Coronary artery (tissue), 2 donors: ENCODE measurements around the gene NUDT3.
"Not testable (repeated sequence)": the region's sequence is repeated elsewhere in the genome, so short reads cannot be mapped to it uniquely, and the experiment has no call there.

Source experiments
- DNase-seq: peaks from one replicate; pipeline ENCODE4 v3.0.0-alpha.2; 2017; ENCODE audit warnings: low spot score
- H3K27ac ChIP-seq, 2 donors: fragments of 200-600 bp; sonication (generic); one replicate each; pipeline ENCODE4 v1.5.1; 2016 to 2019
- H3K4me3 ChIP-seq: fragments of 200-600 bp; sonication (generic); 2 replicates; pipeline ENCODE4 v1.5.1; 2016; ENCODE audit warnings: mild to moderate bottlenecking, moderate library complexity
- CTCF ChIP-seq: fragments of 200-600 bp; sonication (generic); IDR thresholded peaks from one replicate; pipeline ENCODE4 v1.5.1; 2019; ENCODE audit warnings: antibody characterized with exemption

Gene NUDT3

GRCh38 chr6:34414999-34415858 lies 22.8 kb upstream of the NUDT3 start:
- Histone ChIP-seq H3K27ac (peak overlapping the region; percentile 58 to 79), H3K4me3 (peak overlapping the region; percentile 46)
- no peak for DNase-seq
- peak; percentile 60 for TF ChIP-seq CTCF

- no peak for TF ChIP-seq CTCF
- Histone ChIP-seq H3K4me3 (no peak overlapping the region), H3K27ac (no peak overlapping the region)
- no peak for DNase-seq
Measured at GRCh38 chr6:34412643-34413214, 20.3 kb upstream of the NUDT3 start.

DNA sequence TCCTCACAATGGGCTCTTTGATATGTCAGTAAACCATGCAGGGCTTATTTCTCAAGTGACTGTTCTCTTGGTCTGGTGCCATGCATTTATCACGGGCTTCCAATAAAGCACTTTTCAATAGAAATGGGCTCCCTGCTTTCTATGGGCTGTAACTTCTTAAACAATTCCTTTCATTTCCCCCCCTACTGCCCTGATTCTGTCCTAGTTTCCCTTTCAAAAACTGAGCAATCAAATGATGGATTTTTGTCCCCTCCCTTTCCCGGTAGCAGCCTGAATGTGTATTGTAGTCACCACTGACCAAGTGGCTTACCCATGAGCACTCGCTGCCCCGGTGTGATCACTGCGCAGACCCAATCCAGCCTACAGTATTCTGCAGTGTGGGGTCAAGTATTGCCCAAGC lies 19.5 kb upstream of the NUDT3 start:
- no peak overlapping the region for H3K27ac ChIP-seq
- no peak for DNase-seq
- no peak for TF ChIP-seq CTCF
- H3K4me3 ChIP-seq = no peak overlapping the region

DNA sequence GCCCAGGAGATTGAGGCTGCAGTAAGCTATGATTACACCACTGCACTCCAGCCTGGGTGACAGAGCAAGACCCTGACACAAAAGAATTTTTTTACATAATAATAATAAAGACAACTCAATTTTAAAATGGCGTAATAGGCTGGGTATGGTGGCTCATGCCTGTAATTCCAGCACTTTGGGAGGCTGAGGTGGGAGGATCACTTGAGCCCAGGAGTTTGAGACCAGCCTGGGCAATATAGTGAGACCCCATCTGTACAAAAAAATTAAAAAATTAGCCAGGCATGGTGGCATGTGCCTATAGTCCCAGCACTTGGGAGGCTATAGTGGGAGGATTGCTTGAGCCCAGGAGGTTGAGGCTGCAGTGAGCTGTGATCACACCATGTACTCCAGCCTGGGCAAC lies 15.4 kb upstream of the NUDT3 start:
- H3K27ac ChIP-seq, DNase-seq, H3K4me3 ChIP-seq: not testable (repeated sequence)

DNA sequence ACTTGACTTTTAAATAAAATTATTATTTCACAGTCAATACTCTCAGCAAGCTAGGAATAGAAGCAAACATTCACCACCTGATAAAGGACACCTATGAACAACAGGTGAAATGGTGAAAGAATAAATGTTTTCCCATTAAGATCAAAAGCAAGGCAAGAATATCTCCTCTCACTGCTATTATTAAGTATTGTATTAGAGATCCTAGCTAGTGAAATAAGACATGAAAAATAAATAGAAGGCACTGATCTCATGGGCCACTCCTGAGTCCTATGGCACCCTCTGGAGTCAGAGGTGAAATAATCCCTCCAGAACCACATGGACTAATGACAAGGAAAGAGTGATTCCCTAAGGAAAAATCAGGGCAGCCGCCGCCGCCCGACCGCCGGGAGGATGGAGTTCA lies 4.0 kb upstream of the NUDT3 start:
- no peak overlapping the region for H3K4me3 ChIP-seq
- no peak for TF ChIP-seq CTCF
- no peak for DNase-seq
- H3K27ac ChIP-seq = no peak overlapping the region

DNA sequence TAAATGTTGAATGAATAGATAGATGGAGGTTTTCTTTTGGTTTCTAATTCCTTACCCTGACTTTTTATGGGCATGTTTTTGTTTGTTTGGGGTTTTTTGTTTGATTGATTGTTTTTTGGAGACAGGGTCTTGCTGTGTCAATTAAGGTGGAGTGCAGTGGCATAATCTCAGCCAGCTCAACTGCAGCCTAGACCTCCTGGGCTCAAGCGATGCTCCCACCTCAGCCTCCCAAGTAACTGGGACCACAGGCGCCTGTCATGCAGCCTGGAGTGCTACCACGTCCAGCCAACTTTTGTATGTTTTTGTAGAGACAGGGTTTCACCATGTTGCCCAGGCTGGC lies 1.5 kb upstream of the NUDT3 start:
- Histone ChIP-seq H3K27ac (peak overlapping the region in 1 of 2 donors; percentile 14), H3K4me3 (no peak overlapping the region)
- no peak for DNase-seq
- no peak for TF ChIP-seq CTCF

DNA sequence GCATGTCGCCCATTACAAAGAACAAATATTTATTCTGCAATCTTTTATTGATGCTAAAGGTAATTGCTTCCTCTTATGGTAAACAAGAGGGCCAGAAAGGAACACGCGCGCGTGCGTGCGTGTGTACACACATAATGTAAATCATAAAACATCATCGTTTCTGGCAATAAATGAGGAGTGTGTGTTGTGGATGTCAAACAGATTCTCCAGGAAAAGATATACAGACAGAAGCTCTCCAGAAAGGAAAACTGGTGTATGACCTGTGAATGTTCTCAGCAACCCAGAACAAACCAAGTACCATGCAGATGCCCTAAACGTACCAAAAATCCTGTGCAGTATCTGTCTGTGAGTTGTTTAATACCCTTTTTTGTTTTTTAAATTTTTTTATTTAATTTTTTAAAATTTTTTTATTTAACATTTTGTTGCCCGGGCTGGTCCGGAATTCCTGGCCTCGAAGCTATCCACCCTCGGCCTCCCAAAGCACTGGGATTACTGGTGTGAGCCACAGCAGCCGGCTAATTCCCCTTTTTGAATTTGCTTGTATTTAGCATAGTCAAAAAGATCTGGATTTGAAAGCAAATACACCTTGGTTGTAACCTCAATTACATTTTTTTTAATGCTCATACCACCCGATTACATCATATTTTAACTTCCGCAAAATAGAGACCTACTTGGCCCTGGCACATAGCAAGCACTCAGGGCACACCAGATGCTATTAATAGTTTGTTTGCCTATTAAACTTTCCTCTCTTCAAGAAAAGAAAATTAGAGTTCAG lies 909 bp upstream of the NUDT3 start:
- no peak for DNase-seq
- Histone ChIP-seq H3K4me3 (peak overlapping the region; percentile 79), H3K27ac (peak overlapping the region; percentile 93 to 97)
- no peak for TF ChIP-seq CTCF
